HG03558 (cell line): ENCODE measurements around the gene STARD10.

Experiments
- ATAC-seq: cut with Tn5 transposase; IDR thresholded peaks from one replicate; pipeline ENCODE4 v1.9.1; 2021; ENCODE audit warnings: moderate number of reproducible peaks; ENCODE audit not compliant: unreplicated experiment; ENCODE audit errors: extremely low read depth

STARD10 gene

DNA sequence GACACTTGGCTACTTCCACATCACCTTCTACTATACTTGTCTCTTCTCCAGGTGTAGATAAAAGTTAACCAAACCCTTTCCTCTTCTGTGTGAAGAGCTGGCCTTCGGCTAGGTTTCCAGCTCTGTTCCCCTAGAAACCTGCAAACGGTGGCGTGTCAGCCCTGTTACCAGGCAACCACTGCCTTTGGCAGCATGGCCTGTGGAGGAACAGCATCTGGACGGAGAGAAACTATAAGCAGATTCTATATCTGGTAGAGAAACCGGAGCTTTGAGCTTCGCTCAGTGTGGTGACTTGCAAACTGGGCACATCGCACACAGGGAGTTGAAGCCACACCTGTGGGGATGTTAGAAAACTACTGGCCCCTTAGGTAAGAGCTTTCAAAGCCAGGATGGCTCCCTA, 77.6 kb downstream of the STARD10 start:
- no peak for ATAC-seq

DNA sequence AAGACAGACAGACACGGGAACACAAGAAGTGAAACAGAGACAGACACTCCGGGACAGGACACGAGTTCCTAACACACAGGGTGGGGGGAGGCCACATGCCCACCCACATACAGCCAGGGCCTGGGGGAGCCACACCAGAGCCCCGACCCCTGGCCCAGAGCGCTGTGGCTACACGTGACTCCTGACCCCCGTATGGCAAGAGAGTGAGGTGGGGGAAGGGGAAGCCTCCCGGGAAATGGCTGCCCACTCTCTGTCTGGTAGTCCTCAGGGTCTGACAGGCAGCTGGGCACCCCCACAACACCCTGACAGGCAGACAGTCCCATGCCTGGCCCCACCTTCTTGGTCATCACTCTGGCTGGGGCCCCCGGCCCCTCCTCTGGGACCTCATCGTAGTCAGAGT, 81.0 kb downstream of the STARD10 start:
- ATAC-seq, result no peak

DNA sequence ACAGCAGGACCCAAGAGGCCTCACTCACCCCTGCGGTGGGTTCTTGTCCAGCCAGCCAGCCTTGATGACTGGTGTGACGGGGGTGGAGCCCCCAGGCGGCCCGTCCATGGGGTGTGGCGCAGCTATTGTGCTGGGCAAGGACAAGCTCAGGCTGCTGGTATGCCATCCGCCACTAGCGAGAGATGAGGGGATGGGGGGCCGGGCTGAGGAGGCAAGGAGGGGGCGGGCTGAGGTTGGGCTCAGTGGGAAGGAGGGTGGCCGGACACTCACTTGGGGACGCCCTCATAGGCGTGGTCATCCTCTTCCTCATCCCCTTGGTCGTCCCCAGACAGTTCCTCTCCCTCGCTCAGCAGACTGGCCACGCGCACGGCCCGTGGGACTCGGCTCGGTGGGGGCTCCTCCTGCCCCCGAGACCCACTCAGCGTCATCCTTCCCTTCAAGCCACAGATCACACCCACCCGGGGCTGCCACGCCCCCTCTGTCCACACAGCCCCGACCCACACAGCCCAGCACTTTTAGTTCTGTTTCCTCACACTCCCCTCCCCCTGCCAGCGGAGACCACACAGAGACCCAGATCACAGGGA, 81.6 kb downstream of the STARD10 start:
- no peak for ATAC-seq

DNA sequence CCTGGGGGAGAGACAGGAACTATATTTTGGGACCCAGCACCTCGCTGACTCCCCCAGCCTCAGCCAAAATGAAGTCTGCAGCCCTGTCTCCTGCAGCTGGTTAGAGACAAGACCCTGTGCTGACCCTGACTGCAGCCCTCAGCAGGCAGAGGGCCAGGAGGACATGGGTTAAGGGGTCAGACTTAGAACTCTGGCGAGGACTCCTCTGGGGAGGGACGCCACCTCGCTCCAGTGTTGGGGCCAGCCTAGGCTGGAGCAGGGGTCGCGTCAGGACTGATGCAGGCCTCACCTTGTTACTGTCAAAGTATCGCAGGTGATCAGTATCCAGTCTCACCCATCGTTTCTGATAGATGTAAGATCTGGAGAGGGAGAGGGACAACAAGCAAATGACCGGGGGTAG, 82.7 kb downstream of the STARD10 start:
- ATAC-seq, result no peak

DNA sequence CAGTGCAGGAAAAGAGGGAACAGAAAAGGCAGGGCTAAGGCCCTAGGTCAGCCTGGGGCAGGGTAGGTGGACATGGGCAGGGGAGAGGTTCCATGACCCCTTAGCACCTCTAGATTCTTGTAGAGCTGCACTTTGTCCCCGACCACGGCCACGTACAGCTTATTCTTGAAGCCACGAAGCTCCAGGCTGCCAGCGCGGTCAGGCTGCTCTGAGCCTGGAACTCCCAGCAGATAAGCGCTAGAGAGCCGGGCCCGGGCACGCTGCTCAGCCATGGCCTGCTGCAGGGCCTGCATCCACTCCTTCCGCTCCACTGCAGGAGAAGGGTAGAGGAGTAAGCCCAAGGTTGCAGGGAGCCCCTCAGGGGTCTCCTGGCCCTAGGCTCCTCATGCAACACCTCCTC, 83.6 kb downstream of the STARD10 start:
- ATAC-seq, result no peak

DNA sequence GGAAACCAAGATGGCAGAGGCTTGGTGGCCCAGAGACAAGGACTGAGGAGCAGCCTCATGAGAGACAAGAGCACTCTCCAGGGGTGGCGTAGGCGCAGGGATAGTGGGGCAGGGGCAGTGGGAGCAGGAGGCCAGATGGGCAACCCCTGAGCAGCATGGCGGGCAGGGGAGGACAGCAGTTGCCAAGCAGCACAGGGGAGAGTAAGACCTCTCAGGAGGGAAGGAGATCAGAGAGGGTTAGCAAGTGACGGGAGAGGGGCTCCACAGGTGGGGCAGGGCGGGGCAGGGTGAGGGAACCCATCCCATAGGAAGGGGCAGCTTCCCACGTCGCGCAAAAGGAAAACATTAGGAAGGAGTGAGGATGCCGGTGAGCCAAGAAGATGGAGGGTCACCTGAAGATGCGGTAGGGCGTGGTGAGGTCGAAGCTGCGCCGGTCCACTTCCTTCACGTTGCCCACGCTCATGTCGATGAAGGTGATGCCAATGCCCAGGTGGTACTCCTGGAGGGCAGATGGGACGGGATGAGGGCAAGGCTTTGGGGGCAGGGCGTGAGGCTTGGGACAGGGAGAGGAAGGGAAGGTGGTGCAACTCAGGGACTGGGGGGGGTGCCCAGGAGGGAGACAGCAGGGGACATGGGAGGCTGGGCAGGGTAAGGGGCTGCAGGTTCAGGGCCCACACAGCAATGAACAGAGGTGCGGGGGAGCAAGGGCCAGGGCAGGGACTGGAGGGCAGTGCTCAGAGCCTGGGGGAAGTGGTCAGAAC, 84.2 kb downstream of the STARD10 start:
- no peak for ATAC-seq

DNA sequence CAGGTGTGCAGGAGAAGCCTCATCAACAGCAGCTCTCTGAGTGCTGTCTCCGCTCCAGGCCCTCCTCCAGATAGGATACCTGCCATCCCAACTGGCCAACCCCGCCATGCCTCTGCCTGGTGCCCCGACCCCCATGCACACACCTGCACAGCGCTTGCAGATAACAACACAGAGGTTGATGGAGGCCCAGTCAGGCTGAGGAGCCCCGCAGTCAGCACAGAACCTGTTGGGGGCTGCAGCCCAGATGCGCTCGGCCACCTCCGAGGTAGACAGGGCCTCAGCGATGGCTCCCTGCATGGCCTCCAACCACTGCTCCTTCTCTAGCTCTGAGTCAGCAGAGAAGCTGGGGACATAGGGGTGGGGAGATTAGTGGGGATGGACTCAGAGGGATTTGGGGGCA, 86.8 kb downstream of the STARD10 start:
- no peak for ATAC-seq

DNA sequence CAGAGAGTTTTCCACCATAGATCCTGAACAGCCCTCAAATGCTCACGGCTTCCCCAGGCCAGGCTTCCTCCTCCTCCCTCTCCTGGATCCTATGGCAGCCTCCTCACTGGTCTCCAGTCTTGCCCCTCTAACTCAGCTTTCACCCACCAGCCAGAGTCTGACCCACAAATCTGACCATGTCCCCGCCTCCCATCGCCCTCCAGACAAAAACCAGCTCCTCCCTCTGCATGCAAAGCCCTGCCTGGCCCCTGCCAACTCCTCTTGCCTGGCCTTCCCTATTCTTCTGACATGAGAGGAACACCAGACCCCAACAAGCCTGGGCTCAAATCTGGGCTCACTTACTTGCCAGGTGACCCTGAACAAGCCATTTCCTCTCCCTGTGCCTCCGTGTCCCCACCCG, 87.3 kb downstream of the STARD10 start:
- ATAC-seq, result no peak

DNA sequence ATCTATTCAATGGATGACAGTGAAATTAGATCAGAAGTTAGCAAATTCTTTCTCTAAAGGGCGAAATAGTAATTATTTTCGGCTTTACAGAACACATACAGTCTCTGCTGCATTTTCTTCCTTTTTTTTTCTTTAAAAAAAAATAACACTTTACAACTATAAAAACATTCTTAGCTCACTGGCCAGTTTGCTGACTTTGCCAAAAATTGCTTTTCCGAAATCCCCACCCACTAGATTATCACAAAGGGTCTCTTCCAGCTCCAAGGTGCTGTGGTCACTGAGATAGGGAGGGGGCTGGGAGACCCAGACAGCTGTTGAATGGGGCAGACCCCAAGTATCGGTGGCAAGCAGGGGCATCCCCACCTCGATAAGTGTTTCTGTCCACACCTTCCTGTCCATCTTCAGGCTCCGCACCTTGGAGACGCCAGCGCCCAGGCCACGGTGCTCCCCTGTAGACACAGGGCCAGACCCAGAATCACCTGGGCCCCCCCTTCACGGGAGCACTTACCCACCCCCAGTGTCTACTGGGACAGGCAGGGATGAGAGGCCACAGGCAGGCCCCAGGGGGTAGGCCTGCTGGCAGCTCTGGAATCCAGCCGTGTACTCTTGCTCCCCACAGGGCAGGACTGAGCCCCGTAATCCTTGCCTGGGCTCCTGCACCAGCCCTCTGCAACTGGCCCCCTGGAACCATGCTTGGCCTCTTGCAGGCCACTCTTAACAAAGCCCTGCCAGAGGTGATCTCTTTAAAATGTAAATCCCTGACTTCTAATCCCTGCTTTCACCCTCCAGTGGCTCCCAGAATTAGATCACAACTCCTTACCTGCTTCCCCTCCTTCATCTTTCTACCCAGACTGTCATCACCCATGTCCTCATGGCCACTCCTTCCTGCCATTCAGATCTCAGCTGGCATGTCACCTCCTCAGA, 88.1 kb downstream of the STARD10 start:
- ATAC-seq, result no peak

DNA sequence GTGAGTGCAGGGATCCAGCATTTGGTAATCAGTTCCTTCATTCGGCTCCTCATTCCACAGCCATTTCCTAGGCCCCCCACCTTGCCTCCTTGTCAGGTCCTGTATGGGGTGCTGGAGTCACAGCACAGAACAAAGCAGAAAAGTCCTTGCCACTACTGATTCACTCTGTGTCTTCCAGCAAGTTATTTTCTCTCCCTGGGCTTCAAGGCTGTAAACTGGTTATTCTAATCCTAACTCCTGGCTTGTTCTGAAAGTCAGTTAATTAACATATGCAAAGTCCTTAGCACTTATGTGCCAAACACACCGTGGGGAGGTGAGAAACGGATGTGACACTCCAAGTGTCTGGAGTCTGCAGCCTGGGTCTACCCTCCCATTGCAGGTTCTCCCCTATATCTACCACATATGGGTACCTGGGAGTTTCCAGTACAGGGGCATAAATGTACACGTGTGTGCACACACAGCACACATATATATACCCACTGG, 89.0 kb downstream of the STARD10 start:
- ATAC-seq, result no peak
